B cell (primary cell): Measurements from ENCODE around the gene VAV2. TPM values are rescaled to one million over a fixed set of nuclear protein-coding genes. Genes with fewer than 3 reads are reported as not detected.

Experiments used
- ATAC-seq: fragments of 200-7000 bp; cut with Tn5 transposase; one replicate; pipeline ENCODE4 v1.10.0; 2021; ENCODE audit warnings: low read depth, mild to moderate bottlenecking, moderate number of reproducible peaks, moderate library complexity
- CTCF ChIA-PET: fragments of 350-600 bp; sonication (Branson Sonifier 250); formaldehyde crosslinking; loops from one replicate; lab custom pipeline; 2021; ENCODE audit warnings: antibody characterized with exemption, inconsistent platforms; lab: Charles Lee
- POLR2A ChIA-PET: fragments of 350-600 bp; sonication (Branson Sonifier 250); formaldehyde crosslinking; loops from one replicate; lab custom pipeline; 2021; ENCODE audit warnings: antibody characterized with exemption; lab: Charles Lee
- DNase-seq: peaks from one replicate; pipeline ENCODE4 v3.0.0; 2013
- H2AFZ ChIP-seq: 2 replicates; pipeline ENCODE4 v1.6.1; 2012; ENCODE audit warnings: mild to moderate bottlenecking, low read depth, low read length; ENCODE audit not compliant: insufficient read depth, poor library complexity, severe bottlenecking
- H3K27ac ChIP-seq, 2 donors: 1 replicate in 1 of 2; 2 replicates in 1 of 2; pipeline ENCODE4 v1.5.1; 2012 to 2013; ENCODE audit warnings: low read length in 2 of 2, mild to moderate bottlenecking in 2 of 2, moderate library complexity in 1 of 2
- H3K27me3 ChIP-seq, 4 experiments: fragments of 200-600 bp in 1 of 4; sonication (generic) in 1 of 4; replicated peaks in 1 of 4; 1 replicate in 2 of 4; 2 replicates in 2 of 4; pipeline versions ENCODE4 v1.6.1 to v1.7.0; 2013 to 2016; ENCODE audit warnings: low read length in 3 of 4, mild to moderate bottlenecking in 2 of 4, mixed read lengths in 1 of 4, moderate library complexity in 1 of 4; ENCODE audit not compliant: insufficient read depth in 4 of 4, control insufficient read depth in 3 of 4; ENCODE audit errors: control extremely low read depth in 1 of 4
- H3K36me3 ChIP-seq, 2 experiments: replicated peaks in 1 of 2; 1 replicate in 1 of 2; 2 replicates in 1 of 2; pipeline versions ENCODE4 v1.6.1 to v1.7.1; 2013; ENCODE audit warnings: low read length in 1 of 2; ENCODE audit not compliant: insufficient read depth in 2 of 2, control insufficient read depth in 1 of 2; ENCODE audit errors: control extremely low read depth in 1 of 2, extremely low read depth in 1 of 2
- H3K4me1 ChIP-seq, 2 donors: fragments of 200-600 bp in 1 of 2; sonication (generic) in 1 of 2; 1 replicate in 1 of 2; 2 replicates in 1 of 2; pipeline versions ENCODE4 v1.5.1 to v1.6.1; 2013 to 2017; ENCODE audit warnings: low read length in 2 of 2; ENCODE audit not compliant: control insufficient read depth in 2 of 2, insufficient read depth in 2 of 2
- H3K4me2 ChIP-seq: replicated peaks from 2 replicates; pipeline ENCODE3; 2012; ENCODE audit warnings: mild to moderate bottlenecking, low read depth, low read length; ENCODE audit not compliant: poor library complexity, severe bottlenecking
- H3K4me3 ChIP-seq, 5 experiments: fragments of 200-600 bp in 1 of 5; sonication (generic) in 1 of 5; 1 replicate in 3 of 5; 2 replicates in 2 of 5; pipeline versions ENCODE4 v1.5.1 to v1.7.0; 2011 to 2016; ENCODE audit warnings: low read length in 4 of 5, mild to moderate bottlenecking in 4 of 5, low read depth in 2 of 5, control low read depth in 1 of 5, moderate library complexity in 1 of 5; ENCODE audit not compliant: insufficient read depth in 1 of 5; ENCODE audit errors: control extremely low read depth in 1 of 5, extremely low read depth in 1 of 5
- H3K79me2 ChIP-seq: fragments of 200-600 bp; sonication (generic); one replicate; pipeline ENCODE4 v1.6.0; 2016; ENCODE audit warnings: low read length; ENCODE audit not compliant: control insufficient read depth, insufficient read depth
- H3K9ac ChIP-seq: fragments of 200-600 bp; sonication (generic); 2 replicates; pipeline ENCODE4 v1.6.1; 2017; ENCODE audit warnings: mild to moderate bottlenecking, low read length, moderate library complexity
- H3K9me3 ChIP-seq, 3 donors: one replicate each; pipeline versions ENCODE4 v1.6.1 to v1.7.1; 2013; ENCODE audit warnings: low read length in 2 of 3; ENCODE audit not compliant: control insufficient read depth in 2 of 3, insufficient read depth in 1 of 3; ENCODE audit errors: control extremely low read depth in 1 of 3
- H4K20me1 ChIP-seq: 2 replicates; pipeline ENCODE4 v1.6.0; 2012; ENCODE audit warnings: mild to moderate bottlenecking, low read length; ENCODE audit not compliant: insufficient read depth, control insufficient read depth, poor library complexity, severe bottlenecking
- H3K27ac Mint-ChIP-seq: one replicate; pipeline ENCODE4 v1.8.0; 2021; ENCODE audit warnings: mixed read lengths
- H3K27me3 Mint-ChIP-seq: one replicate; pipeline ENCODE4 v1.8.0; 2021; ENCODE audit warnings: mixed read lengths
- H3K4me1 Mint-ChIP-seq: one replicate; pipeline ENCODE4 v1.8.0; 2021; ENCODE audit warnings: mixed read lengths
- H3K4me3 Mint-ChIP-seq: one replicate; pipeline ENCODE4 v1.8.0; 2021; ENCODE audit warnings: mixed read lengths
- H3K9me3 Mint-ChIP-seq: one replicate; pipeline ENCODE4 v1.8.0; 2022; ENCODE audit warnings: mixed read lengths; ENCODE audit not compliant: insufficient read depth
- CTCF ChIP-seq: fragments of 200-600 bp; IDR thresholded peaks from one replicate; pipeline ENCODE4 v1.8.0; 2022; ENCODE audit warnings: antibody characterized with exemption, mild to moderate bottlenecking
- EZH2 ChIP-seq: IDR thresholded peaks from 2 replicates; pipeline ENCODE4 v1.6.1; 2012; ENCODE audit warnings: borderline replicate concordance, low read depth, mild to moderate bottlenecking, moderate library complexity, low read length; ENCODE audit not compliant: insufficient read depth, poor library complexity, severe bottlenecking
- WGBS: methylation state at CpG from one replicate; pipeline ENCODE4 v1.1.5; 2013; ENCODE audit warnings: missing lambda C conversion rate; ENCODE audit not compliant: insufficient coverage; 5-methylcytosine and 5-hydroxymethylcytosine counted together
- intact Hi-C: fragments of 100-400 bp; cut with micrococcal nuclease; formaldehyde crosslinking; loops from one replicate; pipeline ENCODE4 v1.10.0; 2022
- polyA plus RNA-seq: library from polyadenylated mRNA; depleted of rRNA; stranded (reverse); fragments of >200 nt; gene quantifications from 2 replicates; pipeline ENCODE4 v1.2.3, GENCODE V29; 2012
- total RNA-seq, 2 donors: library from RNA; stranded (reverse); fragments of 120-200 nt in 1 of 2; gene quantifications; 1 replicate in 1 of 2; 2 replicates in 1 of 2; pipeline versions ENCODE4 v1.2.3 to v1.2.4, GENCODE V29; 2013 to 2022

Gene VAV2
- total and polyA plus RNA-seq, 2 donors (not counting 1 experiment from before 2014, with no cell fraction given): 34.4 to 128 TPM

- intact Hi-C loops: loop anchor here (5.0 kb wide), 1 partner anchor 197 kb away; the partner anchor contains the start of gene ADAMTSL2
- ChIA-PET POLR2A (no interaction called here), CTCF (interaction anchor here (0.6 kb wide), 1 partner anchor 237 kb away, joined by 4 read pairs; no protein-coding TSS in a partner anchor)
- DNase-seq: no peak
- Histone ChIP-seq H3K9ac (no peak overlapping the region), H3K4me3 (no peak overlapping the region), H3K4me1 (peaks cover 6 to 9% of the 10 kb centered on the region in 2 donors), H3K27ac (no peak overlapping the region), H3K9me3 (no peaks in the 10 kb centered on the region), H3K27me3 (peaks cover 0 to 27% (median 7%) of the 10 kb centered on the region in 4 experiments), H3K36me3 (no peaks in the 10 kb centered on the region), H2AFZ (no peak overlapping the region), H3K4me2 (no peak overlapping the region), H4K20me1 (no peaks in the 10 kb centered on the region), H3K79me2 (no peaks in the 10 kb centered on the region)
- ATAC-seq: no peak
- TF ChIP-seq CTCF: no peak
- TF ChIP-seq EZH2: no peak
- H3K4me3 Mint-ChIP-seq: no peak overlapping the region
- WGBS: 96% methylated on average over 18 of the region's 19 CpGs
- peaks cover 20% of the 10 kb centered on the region for H3K4me1 Mint-ChIP-seq
- peaks cover 19% of the 10 kb centered on the region for H3K27me3 Mint-ChIP-seq
- H3K27ac Mint-ChIP-seq: no peak overlapping the region
- H3K9me3 Mint-ChIP-seq: no peaks in the 10 kb centered on the region
Measured at GRCh38 chr9:133729617-133730281, 262.4 kb downstream of the VAV2 start.
